CD4-positive, alpha-beta T cell treated with Interleukin-4 for 1 hour (primary cell): Measurements from ENCODE around the gene GPC6.

Experiments
- DNase-seq, 2 donors: peaks; one replicate each; pipeline ENCODE4 v3.0.0-alpha.2; 2020 to 2022

GPC6 gene

GRCh38 chr13:93708308-93709075 lies 481.9 kb downstream of the GPC6 start:
- DNase-seq: no peak

GRCh38 chr13:93709506-93710244 lies 483.1 kb downstream of the GPC6 start:
- DNase-seq: no peak

GRCh38 chr13:93714171-93714570 lies 487.6 kb downstream of the GPC6 start:
- DNase-seq: no peak

GRCh38 chr13:93715866-93716265 lies 489.3 kb downstream of the GPC6 start:
- DNase-seq: no peak

GRCh38 chr13:93716623-93717022 lies 490.0 kb downstream of the GPC6 start:
- no peak for DNase-seq

- no peak for DNase-seq
Observed at GRCh38 chr13:93721483-93721882, 494.9 kb downstream of the GPC6 start.

- no peak for DNase-seq
Observed at GRCh38 chr13:93723316-93723715, 496.7 kb downstream of the GPC6 start.

GRCh38 chr13:93724187-93724586 lies 497.6 kb downstream of the GPC6 start:
- DNase-seq: no peak

GRCh38 chr13:93726173-93726957 lies 499.8 kb downstream of the GPC6 start:
- no peak for DNase-seq

GRCh38 chr13:93727211-93728141 lies 500.9 kb downstream of the GPC6 start:
- DNase-seq: no peak

GRCh38 chr13:93729383-93729782 lies 502.8 kb downstream of the GPC6 start:
- DNase-seq: no peak

- DNase-seq: no peak
Observed at GRCh38 chr13:93730780-93731179, 504.2 kb downstream of the GPC6 start.

- DNase-seq: no peak
Observed at GRCh38 chr13:93732186-93732585, 505.6 kb downstream of the GPC6 start.

GRCh38 chr13:93736081-93736480 lies 509.5 kb downstream of the GPC6 start:
- DNase-seq: no peak

GRCh38 chr13:93736909-93737308 lies 510.3 kb downstream of the GPC6 start:
- DNase-seq: no peak

- no peak for DNase-seq
Observed at GRCh38 chr13:93740334-93740733, 513.7 kb downstream of the GPC6 start.

GRCh38 chr13:93744033-93744432 lies 517.4 kb downstream of the GPC6 start:
- no peak for DNase-seq

GRCh38 chr13:93744886-93745285 lies 518.3 kb downstream of the GPC6 start:
- DNase-seq: no peak

GRCh38 chr13:93745884-93746283 lies 519.3 kb downstream of the GPC6 start:
- no peak for DNase-seq

GRCh38 chr13:93746589-93746988 lies 520.0 kb downstream of the GPC6 start:
- DNase-seq: no peak

GRCh38 chr13:93750676-93751075 lies 524.1 kb downstream of the GPC6 start:
- DNase-seq: no peak

GRCh38 chr13:93751117-93751516 lies 524.5 kb downstream of the GPC6 start:
- DNase-seq: no peak
